Cardiac fibroblast (primary cell): ENCODE measurements around the gene GGT6.
"Not testable (repeated sequence)": the region's sequence is repeated elsewhere in the genome, so short reads cannot be mapped to it uniquely, and the experiment has no call there.

Experiments
- DNase-seq, 2 donors: peaks; one replicate each; pipeline versions ENCODE4 v3.0.0 to v3.0.0-alpha.2; 2010; ENCODE audit warnings: low read depth in 2 of 2
- H3K4me3 ChIP-seq, 2 donors: replicated peaks in 1 of 2; 1 replicate in 1 of 2; 2 replicates in 1 of 2; pipeline ENCODE4 v1.5.1; 2011; ENCODE audit warnings: low read depth in 2 of 2, low read length in 2 of 2, mild to moderate bottlenecking in 2 of 2, moderate library complexity in 1 of 2
- CTCF ChIP-seq: IDR thresholded peaks from one replicate; pipeline ENCODE4 v1.5.1; 2011; ENCODE audit warnings: low read depth, mild to moderate bottlenecking, low read length, inconsistent platforms

Gene GGT6

GRCh38 chr17:4560421-4560820, at the start of gene GGT6:
Gene GGT6, minus strand, starts transcription at chr17:4560577. Its CDS starts 56 bp downstream, at chr17:4560521.
- DNase-seq, result no peak
- no peak within 1 kb of the TSS for H3K4me3 ChIP-seq
- no peak for TF ChIP-seq CTCF

DNA sequence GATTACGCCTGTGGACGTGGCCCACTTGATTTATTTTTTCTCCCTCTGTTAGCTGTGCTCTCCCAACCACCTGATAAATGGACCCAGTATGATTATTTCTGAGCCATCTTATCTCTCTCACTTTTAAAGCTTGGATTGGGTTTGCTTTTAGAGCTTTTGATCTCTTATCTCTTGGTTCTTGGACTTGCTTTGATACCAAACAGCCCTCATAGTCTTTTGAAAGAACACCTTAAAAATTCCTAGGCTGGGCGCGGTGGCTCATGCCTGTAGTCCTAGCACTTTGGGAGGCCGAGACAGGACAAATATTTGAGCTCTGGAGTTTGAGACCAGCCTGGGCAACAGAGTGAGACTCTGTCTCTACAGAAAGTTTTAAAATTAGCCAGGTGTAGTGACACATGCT, 49.8 kb upstream of the GGT6 start:
- H3K4me3 ChIP-seq, result no peak overlapping the region
- no peak for DNase-seq
- no peak for TF ChIP-seq CTCF

- no peak overlapping the region for H3K4me3 ChIP-seq
- TF ChIP-seq CTCF, result no peak
- DNase-seq, result no peak
Observed at GRCh38 chr17:4609761-4610160, 49.4 kb upstream of the GGT6 start.

- TF ChIP-seq CTCF, result no peak
- DNase-seq, result peak; percentile 67 to 85
- H3K4me3 ChIP-seq, result no peak overlapping the region
Observed at GRCh38 chr17:4607773-4608187, 47.4 kb upstream of the GGT6 start.

- no peak overlapping the region for H3K4me3 ChIP-seq
- no peak for TF ChIP-seq CTCF
- peak in 1 of 2 donors; percentile 50 for DNase-seq
Observed at GRCh38 chr17:4607261-4607741, 46.9 kb upstream of the GGT6 start.

DNA sequence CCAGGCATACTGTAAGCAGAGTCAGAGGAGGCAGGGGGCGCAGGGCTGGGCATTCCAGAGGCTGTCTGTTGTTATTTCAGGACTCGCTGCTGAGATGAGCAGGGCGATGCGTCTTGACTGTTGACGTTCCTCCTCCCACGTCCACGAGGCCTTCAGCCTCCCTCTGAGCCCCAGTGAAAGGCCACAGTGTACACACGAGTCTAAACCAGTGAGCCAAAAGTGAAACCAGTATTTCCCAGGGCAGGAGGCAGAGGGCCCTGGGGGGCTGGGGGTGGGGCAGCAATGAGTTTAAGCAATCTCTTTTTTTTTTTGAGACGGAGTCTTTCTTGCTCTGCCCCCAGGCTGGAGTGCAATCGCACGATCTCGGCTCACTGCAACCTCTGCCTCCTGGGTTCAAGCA, 45.4 kb upstream of the GGT6 start:
- peak; percentile 54 to 75 for DNase-seq
- no peak overlapping the region for H3K4me3 ChIP-seq
- TF ChIP-seq CTCF, result no peak

GRCh38 chr17:4604736-4605135, 44.4 kb upstream of the GGT6 start:
- H3K4me3 ChIP-seq, DNase-seq: not testable (repeated sequence)
